ENCODE data around the gene DCTN4.

DNA sequence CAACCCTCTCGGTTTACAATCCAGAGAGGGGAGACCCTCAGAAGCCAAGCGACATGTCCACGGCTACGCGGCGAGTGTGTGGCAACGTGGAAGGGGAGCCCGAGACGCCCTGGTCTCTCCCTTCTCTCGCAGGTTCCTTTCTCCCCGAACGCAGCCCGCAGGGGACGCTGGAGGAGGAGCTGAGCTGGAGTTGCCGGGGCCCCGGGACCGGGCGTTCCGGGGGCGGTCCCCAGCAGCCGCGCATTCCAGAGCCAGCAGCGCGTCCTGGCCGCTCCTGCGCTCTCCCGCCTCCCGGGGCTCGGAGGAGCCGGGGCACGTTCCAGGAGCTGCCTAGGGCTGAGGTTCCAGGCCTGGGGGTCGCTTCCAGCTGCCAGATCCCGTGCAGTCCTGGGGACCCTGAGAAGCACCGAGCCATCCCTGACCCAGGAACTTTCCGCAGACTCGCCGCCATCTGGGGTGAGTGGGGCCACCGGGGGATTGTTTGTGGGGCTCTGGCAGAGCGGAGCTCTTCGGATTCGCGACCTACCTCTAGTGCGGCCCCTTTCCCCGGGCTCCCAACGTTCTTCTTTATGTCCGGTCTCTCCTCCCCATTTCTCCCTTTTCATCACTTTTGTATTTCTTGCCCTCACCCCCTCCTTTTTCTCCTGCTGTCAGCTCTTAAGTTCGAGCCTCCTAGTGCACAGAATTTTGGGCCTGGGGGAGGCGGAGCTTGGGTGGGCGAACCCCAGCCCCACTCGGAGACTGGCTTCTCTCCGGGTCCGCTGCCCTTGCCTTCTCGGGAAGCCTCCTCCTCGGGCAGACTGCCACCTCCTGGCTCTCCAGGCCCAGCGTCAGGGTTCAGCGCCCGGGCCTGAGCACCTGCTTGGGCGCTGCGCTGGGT is 19.9 kb upstream of the DCTN4 start, which contains the start of gene SMIM3:
- TF ChIP-seq, protein P1, sequence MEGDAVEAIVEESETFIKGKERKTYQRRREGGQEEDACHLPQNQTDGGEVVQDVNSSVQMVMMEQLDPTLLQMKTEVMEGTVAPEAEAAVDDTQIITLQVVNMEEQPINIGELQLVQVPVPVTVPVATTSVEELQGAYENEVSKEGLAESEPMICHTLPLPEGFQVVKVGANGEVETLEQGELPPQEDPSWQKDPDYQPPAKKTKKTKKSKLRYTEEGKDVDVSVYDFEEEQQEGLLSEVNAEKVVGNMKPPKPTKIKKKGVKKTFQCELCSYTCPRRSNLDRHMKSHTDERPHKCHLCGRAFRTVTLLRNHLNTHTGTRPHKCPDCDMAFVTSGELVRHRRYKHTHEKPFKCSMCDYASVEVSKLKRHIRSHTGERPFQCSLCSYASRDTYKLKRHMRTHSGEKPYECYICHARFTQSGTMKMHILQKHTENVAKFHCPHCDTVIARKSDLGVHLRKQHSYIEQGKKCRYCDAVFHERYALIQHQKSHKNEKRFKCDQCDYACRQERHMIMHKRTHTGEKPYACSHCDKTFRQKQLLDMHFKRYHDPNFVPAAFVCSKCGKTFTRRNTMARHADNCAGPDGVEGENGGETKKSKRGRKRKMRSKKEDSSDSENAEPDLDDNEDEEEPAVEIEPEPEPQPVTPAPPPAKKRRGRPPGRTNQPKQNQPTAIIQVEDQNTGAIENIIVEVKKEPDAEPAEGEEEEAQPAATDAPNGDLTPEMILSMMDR (conservative IDR thresholded peaks at IDR 0.05; ENCODE audit: low read depth, low read length), result peak; percentile 63
- no peak for TF ChIP-seq EZH2 (IDR thresholded peaks at IDR 0.05; ENCODE audit: low read length, unreplicated experiment)
- no peak for TF ChIP-seq EZH2phosphoT487 (IDR thresholded peaks at IDR 0.05; ENCODE audit: borderline replicate concordance, low read length)

Data from PC-3 (cell line).